Central memory CD4-positive, alpha-beta T cell (primary cell): ENCODE results near the gene DBI.
A peak's percentile ranks its signal among the peaks of the same experiment; 100 is the strongest.

Experiments
- DNase-seq: peaks from one replicate; pipeline ENCODE4 v3.0.0; 2022
- total RNA-seq, 3 experiments: gene quantifications; one replicate each; lab custom pipeline; 2026; lab: John Stamatoyannopoulos, UW

DBI gene
- total RNA-seq = 15.2 to 87.5 (median 43.9) reads per million in 3 experiments

DNA sequence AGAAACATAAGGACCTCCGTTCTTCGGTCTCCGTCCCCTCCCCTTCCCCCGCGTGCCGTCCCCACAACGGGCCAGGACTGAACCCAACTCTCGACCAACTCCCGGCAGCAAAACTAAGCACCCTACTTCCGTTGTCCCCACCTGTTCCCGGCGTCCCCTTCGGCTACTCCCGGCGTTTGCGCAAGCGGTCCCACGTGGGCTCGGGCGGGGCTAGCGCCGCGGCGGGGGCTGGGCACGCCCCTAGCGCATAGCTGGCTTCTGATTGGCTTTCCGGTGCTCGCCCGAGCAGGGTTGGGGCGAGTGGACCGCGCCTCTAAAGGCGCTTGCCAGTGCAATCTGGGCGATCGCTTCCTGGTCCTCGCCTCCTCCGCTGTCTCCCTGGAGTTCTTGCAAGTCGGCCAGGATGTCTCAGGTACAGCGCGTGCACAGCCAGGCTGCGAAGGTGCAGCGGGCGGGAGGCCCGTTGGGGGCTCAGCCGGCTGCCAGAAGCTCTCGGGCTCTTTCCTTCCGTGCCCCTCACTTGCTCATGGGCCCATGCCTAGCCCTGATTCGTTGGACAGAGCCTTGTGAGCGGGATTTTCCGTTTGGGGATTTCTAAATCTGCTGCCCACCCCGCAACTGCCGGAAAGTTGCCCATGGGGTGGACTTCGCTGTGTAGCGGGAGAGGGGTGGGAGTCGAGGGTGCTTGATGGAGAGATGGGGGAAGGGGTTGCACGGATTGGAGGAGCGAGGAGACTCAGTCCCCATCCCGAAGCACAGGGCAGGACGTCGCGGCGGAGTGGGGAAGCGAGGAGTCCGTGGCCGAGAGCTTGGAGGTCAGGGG is at the start of gene DBI, which contains the start of gene C2orf76:
Gene DBI (plus strand): TSS at position 329 of the 823 bp plus-strand sequence. CDS start 75 bp downstream, at position 404.
Gene C2orf76 (minus strand): TSS at position 186 of the 823 bp plus-strand sequence. CDS start 26,875 bp downstream, outside the sequence.
- DNase-seq = peak; percentile 88

DNA sequence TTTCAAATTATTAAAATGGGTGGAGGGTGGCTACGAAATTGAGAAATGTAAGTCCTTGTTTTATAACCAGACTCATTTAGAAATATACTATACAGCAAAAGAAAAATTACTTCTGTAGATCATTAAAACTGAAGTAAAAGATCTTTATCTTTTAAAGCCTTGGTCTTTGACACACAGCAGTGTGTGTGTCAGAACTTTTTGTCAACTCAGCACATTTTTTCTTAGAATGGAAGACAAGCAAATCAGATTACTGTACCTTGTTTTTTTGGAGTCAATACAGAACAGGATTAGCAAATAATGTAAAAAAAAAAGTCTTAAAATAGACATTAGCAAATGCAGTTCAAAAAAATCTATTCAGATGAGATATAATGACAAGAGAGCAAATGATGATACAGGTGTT is 49.2 kb upstream of the DBI start:
- DNase-seq = no peak

DNA sequence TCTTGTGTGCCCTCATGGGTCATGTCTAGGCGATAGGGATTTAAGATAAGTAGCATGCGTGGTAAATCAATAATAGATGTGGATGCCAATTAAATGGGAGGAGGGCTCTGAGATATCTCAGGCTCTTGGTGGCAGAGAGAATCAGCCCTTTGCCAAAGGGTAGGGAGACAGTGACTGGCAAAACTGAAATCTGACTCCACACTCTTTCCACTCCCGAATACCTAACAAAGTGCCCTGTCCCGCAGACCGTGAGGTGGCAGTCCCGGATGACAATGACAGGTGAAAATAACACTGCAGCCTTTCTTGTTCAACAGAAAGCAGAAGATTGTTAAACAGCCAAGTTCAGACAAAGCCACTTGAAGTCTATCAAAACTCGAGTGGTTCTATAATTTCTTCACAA is 47.2 kb upstream of the DBI start:
- no peak for DNase-seq

DNA sequence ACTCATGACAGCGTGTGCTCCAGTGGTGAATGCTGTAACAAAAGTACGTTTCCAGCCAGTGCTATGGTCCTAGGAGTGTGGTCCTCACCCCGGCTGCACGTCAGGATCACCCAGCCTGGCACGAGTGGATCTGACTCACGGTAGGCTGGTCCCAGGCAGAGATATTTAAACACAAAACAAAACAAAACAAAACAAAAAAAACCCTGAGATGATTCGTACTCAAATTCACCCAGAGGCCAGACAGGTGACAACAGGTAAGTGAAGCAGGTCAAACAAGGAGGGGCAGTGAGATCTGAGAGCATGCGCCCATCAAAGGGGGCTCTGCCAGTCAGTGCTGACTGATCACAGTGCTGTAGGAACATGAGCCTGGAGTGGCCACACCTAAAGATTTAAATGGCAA is 43.3 kb upstream of the DBI start:
- DNase-seq = no peak

DNA sequence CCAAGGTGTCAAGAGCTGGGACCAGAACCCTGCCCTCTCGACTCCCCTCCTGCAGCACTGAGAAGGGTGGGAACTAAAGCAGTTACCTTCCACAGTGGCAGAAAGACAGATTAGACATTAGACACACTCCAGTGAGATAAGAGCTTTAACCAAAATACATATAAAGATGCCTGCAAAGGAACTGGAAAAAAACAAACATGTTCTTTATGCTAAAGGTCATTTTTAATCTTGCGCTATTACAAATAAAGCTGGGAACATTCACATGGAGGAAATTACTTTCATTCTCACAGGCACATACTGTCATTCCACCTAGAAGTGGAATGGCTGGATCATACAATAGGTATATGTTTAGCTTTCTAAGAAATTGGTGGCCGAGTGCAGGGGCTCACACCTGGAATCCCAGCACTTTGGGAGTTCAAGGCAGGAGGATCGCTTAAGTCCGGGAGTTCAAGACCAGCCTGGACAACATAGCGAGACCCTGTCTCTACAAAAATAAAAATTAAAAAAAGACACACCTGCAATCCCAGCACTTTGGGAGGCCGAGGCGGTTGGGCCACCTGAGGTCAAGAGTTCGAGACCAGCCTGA is 42.0 kb upstream of the DBI start:
- no peak for DNase-seq

DNA sequence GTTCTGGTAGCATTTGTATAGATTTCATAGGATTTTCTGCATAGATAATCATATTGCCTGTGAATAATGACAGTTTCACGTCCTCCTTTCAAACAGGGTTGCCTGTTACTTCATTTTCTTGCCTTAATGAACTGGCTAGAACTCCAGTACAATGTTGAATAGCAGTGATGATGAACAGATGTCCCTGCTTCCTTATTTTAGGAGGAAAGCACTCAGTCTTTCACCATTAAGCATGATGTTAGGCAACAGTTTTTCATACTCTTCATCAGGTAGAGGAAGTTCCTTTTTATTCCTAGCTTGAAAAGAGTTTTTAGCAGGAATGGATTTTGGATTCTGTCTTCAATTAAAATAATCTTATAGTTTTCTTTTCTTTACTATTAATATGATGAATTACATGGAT is 39.8 kb upstream of the DBI start:
- no peak for DNase-seq

DNA sequence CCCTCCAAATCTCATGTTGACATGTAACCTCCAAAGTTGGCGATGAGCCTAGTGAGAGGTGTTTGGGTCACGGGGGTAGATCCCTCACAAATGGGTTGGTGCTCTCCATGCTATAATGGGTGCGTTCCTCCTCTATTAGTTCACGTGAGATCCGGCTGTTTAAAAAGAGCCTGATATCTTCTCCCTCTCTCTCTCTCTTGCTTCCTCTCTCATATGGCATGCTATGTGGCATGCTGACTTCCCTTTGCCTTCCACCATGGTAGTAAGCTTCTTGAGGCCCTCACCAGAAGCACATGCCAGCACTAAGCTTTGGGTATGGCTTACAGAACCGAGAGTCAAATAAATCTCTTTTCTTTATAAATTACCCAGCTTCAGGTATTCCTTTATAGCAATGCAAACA is 39.3 kb upstream of the DBI start:
- DNase-seq = no peak

DNA sequence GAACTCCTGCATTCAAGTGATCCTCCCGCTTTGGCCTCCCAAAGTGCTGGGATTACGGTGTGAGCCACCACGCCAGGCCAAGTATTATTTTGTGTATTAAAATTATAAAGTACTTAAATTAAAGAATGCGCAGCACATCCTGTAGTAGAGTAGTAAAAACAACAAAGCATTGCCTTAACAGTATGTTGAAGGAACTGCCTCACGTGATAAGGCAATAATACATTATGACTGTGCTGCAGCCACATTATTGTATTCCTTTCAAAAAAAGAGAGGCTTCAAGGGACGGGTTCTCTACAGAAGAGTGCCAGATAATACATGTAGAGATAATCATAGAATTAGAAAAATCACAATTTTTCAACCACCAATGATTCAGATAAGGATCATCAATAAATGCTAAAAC is 33.8 kb upstream of the DBI start:
- DNase-seq = no peak

DNA sequence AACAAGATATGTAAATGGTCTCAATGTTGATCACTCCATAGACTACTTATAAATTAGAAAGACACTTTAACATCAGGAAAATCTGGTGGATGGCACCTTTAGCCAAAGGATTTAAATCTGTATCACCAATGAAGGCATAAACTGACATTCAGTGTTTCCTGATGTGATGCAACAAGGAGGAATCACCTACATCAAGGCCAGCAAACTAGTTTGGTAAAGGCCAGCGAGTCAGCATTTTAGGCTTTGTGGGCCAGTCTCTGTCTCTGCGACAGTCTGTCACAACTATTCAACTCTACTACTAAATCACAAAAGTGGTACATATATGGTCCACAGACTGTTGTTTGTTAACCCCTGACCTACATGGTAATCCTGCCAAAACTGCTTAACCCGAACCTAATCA is 33.4 kb upstream of the DBI start:
- no peak for DNase-seq

DNA sequence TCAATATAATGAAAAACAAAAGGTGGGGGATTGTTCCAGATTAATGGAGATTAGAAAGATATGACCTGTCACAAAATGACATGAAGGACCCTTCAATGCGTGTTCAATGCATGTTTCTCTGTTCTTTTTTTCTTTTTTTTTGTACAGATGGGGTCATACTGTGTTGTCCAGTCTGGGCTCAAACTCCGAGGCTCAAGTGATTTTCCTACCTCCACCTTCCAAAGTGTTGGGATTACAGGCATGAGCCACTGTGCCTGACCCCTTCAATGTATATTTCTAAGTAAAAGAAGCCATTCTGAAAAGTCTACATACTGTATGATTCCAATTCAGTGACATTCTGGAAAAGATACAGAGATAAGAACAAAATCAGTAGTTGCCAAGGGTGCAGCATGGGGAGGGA is 32.9 kb upstream of the DBI start:
- no peak for DNase-seq

DNA sequence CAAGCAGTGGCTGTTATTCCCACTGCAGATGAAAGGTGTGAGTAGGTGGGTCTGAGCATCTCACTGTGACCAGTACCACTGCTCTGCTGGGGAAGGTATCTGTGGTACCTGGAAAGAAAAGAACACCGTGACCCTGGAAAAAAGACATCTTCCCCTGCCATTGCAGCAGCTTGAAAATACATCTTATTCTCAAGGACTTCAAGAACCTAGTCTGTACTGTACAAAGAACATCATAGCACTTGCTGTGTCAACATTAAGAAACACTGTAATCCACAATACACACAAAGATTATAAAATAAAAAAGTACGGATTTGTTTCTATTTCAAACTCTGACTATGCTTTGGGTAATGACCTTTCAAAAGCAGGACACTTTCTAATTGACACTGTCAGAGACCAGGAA is 29.0 kb upstream of the DBI start:
- no peak for DNase-seq

DNA sequence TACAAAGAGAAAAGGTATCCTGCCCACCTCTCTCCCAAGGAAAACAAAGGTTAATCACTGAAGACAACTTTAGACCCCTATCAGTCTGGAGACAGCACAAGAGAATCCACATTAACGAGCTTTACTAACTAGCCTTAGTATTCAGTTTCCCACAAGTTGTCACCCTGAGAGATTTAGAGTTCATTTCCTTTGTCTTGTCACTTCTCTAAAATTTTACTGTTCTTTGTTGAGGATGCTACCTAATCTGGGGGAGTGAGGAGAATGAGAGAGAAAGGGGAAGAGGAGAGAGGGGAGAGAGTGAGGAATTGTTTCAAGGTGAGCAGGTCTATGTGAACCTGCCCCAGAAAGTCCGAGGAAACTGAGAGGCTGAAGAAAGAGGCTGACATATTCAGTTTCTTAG is 28.5 kb upstream of the DBI start:
- no peak for DNase-seq

DNA sequence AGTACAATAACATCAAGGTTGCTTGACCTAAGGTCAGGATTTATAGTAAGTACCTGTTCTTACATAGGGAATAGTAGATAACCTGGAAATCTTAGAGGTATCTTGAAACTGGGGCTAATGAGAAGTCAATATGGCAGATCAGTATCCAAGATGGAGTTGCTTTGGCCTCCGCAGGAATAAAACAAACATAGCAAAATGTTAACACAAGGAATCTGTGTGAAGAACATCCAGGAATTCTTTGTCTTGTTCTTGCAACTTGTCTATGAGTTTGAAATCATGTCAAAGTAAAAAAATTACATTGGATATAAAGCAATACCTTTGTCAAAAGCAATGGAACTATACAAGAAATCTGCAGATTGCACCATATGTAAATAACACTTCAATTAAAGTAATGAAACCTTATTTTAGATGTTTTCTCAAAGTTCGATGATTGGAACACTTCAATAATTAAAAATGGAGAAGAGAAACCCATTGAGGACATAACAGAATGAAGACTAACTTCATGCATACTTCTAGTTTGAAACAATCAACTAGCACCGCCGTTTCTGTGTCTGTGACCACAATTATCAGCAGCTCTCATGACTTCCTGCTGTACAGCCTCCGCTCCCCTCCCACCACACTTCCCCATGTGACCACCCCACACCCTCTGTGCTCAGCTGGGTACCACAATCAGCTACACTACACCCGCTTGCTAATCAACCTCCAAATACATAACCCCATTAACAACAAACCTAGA is 27.8 kb upstream of the DBI start:
- DNase-seq = peak; percentile 23

DNA sequence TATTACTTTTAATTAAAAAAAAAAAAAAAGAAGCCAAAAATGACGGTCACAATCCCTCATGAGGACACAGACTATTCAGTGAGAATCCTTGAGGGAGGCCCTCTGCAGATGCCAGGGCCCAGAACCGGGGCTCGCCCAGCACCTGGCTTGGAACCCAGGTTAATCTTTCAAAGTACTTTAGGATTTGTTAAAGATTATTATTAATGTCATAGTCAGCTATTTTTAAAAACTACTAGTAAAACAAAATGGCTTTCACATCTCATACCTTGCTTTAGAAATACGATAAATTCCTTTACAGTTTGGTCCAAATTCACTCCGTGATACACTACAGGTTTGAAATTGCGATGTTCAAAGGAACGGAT is 27.2 kb upstream of the DBI start:
- no peak for DNase-seq

DNA sequence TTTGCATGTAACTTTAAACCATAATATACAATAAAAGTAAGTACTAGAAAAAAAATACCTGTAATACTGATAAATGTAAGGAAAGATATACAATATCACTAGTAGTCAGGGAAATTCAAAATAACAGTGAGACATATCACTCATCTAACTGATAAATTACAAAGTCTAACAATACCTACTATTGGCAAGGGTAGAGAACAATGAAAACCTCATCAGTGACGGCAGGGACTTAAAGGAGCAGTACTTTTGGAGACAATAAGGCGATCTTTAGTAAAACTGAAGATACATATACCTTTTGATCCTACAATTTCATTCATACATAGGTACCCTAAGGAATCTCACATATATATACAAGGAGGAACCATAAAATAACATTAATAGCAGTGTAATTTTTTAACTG is 25.1 kb upstream of the DBI start:
- no peak for DNase-seq

DNA sequence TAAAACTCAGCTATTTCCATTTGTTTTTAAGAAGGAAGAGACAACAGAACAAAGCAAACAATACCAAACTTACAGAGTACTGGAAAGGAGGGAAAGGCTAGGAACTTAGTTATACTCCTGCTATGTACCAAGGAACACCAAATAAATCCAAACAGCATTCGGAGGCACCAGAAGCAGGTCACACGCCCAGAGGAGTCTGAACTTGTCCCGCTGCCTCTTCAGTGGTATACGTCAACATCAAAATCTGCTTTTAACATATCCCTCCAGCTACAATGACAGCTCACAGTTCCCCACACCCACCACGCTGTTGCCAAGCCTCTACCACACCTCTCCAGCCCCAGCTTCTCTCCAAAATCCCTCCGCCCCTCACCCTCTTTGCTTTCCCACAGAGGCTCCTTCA is 17.5 kb upstream of the DBI start:
- no peak for DNase-seq

DNA sequence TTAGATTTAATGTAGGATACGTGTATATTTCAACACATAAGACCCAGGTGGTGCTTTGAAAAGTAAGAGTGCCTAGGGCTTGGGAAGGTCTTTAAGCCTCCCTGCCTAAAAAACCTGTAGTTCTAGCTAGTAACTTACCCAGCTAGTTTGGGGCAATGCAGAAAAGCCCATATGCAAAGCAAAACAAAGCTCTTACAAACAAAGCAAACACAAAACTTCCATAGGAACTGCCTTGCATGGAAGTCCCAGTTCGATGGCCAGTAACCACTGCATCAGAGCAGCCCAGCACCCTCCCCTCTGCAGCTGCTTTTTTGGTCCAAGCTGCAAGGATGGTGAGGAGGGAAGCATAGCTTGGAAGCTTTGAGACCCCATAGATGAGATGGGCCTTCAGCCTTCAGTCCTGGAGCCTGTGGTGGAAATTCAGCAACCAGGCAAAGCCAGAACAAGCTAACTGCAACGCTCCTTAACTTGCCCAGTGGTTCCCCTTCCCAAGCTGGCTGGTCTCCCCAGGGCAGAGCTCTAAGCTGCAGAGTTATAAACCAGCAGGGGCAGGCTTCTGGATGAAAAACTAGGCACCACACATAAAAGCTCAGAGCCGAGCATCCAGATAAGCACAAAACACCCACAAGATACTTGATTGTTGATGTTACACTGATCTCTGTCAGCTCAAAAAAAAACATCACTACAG is 16.3 kb upstream of the DBI start:
- DNase-seq = no peak

DNA sequence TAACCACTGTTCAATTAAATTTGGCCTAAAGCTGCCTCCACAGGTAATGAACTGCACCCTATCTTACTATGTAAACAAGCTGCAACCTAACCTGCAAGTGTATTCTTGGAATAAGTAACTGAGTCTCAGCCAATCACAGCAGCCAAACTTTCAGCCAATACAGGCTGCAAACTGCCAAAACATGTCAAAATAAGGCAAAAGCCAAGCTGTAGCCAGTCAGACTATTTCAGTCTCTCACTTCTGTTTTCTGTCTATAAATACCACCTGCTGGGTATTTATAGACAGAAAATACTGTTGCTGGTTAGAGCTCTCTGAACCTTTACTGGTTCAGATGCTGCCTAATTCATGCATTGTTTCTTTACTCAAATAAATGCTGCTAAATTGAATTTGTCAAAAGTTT is 14.4 kb upstream of the DBI start:
- no peak for DNase-seq

DNA sequence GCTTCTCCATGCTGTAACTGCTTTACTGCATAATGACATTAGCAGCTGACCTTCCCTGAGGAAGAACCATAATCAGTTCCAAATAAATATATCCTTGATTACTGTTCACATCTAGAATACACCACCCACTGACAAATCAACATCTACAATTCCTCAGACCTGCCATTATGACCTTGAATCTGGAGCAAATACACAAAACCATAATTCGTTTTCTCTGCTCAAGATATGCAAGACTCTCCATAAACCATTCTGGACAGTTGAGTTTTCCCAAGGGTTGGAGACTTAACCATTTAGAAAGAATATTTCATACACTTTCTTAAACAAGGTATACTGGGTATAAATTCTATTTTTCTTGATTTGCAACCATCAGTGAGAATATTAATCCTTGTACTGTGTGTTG is 11.9 kb upstream of the DBI start:
- DNase-seq = no peak

DNA sequence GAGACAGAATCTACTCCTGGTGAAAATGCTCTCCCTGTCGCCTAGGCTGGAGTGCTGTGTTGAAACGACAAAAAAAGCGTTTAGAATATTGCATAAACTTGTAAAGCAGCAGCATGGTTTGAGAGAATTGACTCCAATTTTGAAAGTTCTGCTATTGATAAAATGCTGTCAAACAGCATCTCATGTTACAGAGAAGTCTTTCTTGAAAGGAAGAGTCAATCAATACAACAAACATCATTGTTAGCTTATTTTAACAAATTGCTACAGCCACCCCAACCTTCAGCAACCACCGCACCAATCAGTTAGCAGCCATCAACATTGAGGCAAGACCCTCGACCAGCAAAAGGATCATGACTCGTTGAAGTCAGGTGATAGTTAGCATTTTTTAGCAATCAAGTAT is 7.0 kb upstream of the DBI start:
- DNase-seq = no peak

DNA sequence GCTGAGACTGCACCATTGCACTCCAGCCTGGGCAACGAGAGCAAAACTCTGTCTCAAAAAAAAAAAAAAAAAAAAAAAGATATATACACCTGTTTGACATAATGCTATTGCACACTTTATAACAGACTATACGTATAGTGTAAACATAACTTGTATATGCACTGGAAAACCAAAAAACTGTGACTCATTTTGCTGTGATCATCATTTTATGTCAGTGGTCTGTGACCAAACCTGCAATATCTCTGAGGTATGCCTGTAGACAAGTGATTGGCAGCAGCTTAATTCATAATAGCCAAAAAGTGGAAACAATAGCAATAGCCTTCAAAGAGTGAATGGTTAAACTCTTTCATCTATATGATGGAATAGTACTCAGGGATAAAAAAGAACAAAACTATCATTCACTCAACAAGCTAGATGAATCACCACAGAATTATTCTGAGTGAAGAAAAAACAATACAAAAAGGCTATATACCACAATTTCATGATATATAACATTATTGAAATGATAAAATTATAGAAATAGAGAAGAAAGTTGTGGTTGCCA is 6.3 kb upstream of the DBI start:
- DNase-seq = no peak

DNA sequence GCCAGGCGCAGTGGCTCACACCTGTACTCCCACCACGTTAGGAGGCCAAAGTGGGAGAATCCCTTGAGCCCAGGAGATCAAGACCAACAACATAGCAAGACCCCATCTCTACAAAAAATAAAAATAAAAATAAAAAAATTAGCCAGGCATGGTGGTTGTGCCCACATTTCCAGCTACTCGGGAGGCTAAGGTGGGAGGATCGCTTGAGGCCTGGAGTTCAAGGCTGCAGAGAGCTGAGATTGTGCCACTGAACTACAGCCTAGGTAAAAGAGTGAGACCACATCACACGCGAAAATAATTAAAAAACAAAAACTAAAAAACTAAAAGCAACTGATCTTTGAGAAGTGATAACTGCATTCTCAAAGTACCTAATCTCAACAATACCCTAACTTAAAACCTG is 2.0 kb upstream of the DBI start:
- DNase-seq = no peak

DNA sequence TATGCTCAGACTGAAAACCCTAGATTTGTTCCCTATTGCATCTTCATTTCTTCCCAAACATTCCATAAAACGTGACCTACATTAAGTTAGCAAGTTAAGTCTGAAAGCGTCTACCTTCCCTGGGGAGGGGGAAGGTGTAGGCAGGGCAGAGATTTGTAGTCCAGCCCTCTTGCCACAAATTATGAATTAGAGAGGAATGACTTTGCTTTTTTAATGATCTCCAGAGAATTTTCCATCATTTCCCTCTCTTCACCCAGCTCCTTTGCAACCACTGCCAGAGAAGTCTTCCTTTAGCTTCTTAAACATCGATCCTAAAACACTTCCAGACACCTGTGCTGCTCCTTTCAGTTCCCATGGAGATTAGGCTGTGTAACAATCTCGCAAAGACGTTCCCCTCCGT is 1.3 kb upstream of the DBI start:
- no peak for DNase-seq
